Central memory CD8-positive, alpha-beta T cell (primary cell): ENCODE measurements around the gene GGCX.

ENCODE experiments used
- ATAC-seq: fragments of 150-1000 bp; cut with Tn5 transposase; replicated peaks from 2 replicates; pipeline ENCODE4 v1.10.0; 2022; ENCODE audit warnings: mild to moderate bottlenecking, moderate FRiP score, moderate number of reproducible peaks; ENCODE audit not compliant: poor library complexity, severe bottlenecking; ENCODE audit errors: extremely low read depth
- DNase-seq, 2 donors: peaks; one replicate each; pipeline ENCODE4 v3.0.0; 2021; ENCODE audit warnings: low spot score in 2 of 2
- H3K27ac Mint-ChIP-seq: one replicate; pipeline ENCODE4 v1.8.0; 2022; ENCODE audit warnings: low read depth, mild to moderate bottlenecking, moderate library complexity, mixed read lengths
- H3K27me3 Mint-ChIP-seq: one replicate; pipeline ENCODE4 v1.8.0; 2022; ENCODE audit warnings: mixed read lengths
- H3K36me3 Mint-ChIP-seq: one replicate; pipeline ENCODE4 v1.8.0; 2022; ENCODE audit warnings: mild to moderate bottlenecking, moderate library complexity, mixed read lengths; ENCODE audit not compliant: insufficient read depth
- H3K4me1 Mint-ChIP-seq: one replicate; pipeline ENCODE4 v1.8.0; 2022; ENCODE audit warnings: mixed read lengths
- H3K4me3 Mint-ChIP-seq: one replicate; pipeline ENCODE4 v1.8.0; 2022; ENCODE audit warnings: mild to moderate bottlenecking, moderate library complexity, mixed read lengths
- H3K9me3 Mint-ChIP-seq: one replicate; pipeline ENCODE4 v1.8.0; 2022; ENCODE audit warnings: mixed read lengths

The GGCX gene

GRCh38 chr2:85528355-85528754 lies 32.9 kb downstream of the GGCX start:
- Mint-ChIP-seq H3K9me3 (no peaks in the 10 kb centered on the region), H3K4me1 (no peaks in the 10 kb centered on the region), H3K4me3 (no peak overlapping the region), H3K36me3 (peaks cover 1% of the 10 kb centered on the region), H3K27me3 (peaks cover 34% of the 10 kb centered on the region), H3K27ac (no peak overlapping the region)
- DNase-seq, result no peak
- no peak for ATAC-seq

GRCh38 chr2:85527787-85528186 lies 33.5 kb downstream of the GGCX start:
- H3K4me1 Mint-ChIP-seq, result no peaks in the 10 kb centered on the region
- peaks cover 1% of the 10 kb centered on the region for H3K36me3 Mint-ChIP-seq
- no peaks in the 10 kb centered on the region for H3K9me3 Mint-ChIP-seq
- DNase-seq (no peak), ATAC-seq (no peak)
- peaks cover 34% of the 10 kb centered on the region for H3K27me3 Mint-ChIP-seq
- no peak overlapping the region for H3K4me3 Mint-ChIP-seq
- no peak overlapping the region for H3K27ac Mint-ChIP-seq

- H3K27me3 Mint-ChIP-seq, result peaks cover 34% of the 10 kb centered on the region
- H3K4me1 Mint-ChIP-seq, result no peaks in the 10 kb centered on the region
- DNase-seq (no peak), ATAC-seq (no peak)
- H3K9me3 Mint-ChIP-seq, result no peaks in the 10 kb centered on the region
- H3K36me3 Mint-ChIP-seq, result no peaks in the 10 kb centered on the region
- H3K4me3 Mint-ChIP-seq, result no peak overlapping the region
- no peak overlapping the region for H3K27ac Mint-ChIP-seq
Measured at GRCh38 chr2:85525567-85525966, 35.7 kb downstream of the GGCX start.

GRCh38 chr2:85525029-85525428 lies 36.3 kb downstream of the GGCX start:
- DNase-seq (no peak), ATAC-seq (no peak)
- no peaks in the 10 kb centered on the region for H3K4me1 Mint-ChIP-seq
- H3K27me3 Mint-ChIP-seq, result peaks cover 34% of the 10 kb centered on the region
- no peaks in the 10 kb centered on the region for H3K9me3 Mint-ChIP-seq
- no peak overlapping the region for H3K4me3 Mint-ChIP-seq
- H3K27ac Mint-ChIP-seq, result no peak overlapping the region
- H3K36me3 Mint-ChIP-seq, result no peaks in the 10 kb centered on the region

- peaks cover 33% of the 10 kb centered on the region for H3K27me3 Mint-ChIP-seq
- H3K4me3 Mint-ChIP-seq, result no peak overlapping the region
- no peaks in the 10 kb centered on the region for H3K4me1 Mint-ChIP-seq
- no peak for DNase-seq
- H3K9me3 Mint-ChIP-seq, result no peaks in the 10 kb centered on the region
- no peak for ATAC-seq
- no peak overlapping the region for H3K27ac Mint-ChIP-seq
- H3K36me3 Mint-ChIP-seq, result no peaks in the 10 kb centered on the region
Measured at GRCh38 chr2:85524336-85524908, 36.9 kb downstream of the GGCX start.

- no peaks in the 10 kb centered on the region for H3K4me1 Mint-ChIP-seq
- peaks cover 28% of the 10 kb centered on the region for H3K27me3 Mint-ChIP-seq
- H3K36me3 Mint-ChIP-seq, result no peaks in the 10 kb centered on the region
- H3K27ac Mint-ChIP-seq, result no peak overlapping the region
- H3K9me3 Mint-ChIP-seq, result no peaks in the 10 kb centered on the region
- no peak for ATAC-seq
- H3K4me3 Mint-ChIP-seq, result no peak overlapping the region
- no peak for DNase-seq
Measured at GRCh38 chr2:85523903-85524335, 37.4 kb downstream of the GGCX start.

- peaks cover 22% of the 10 kb centered on the region for H3K27me3 Mint-ChIP-seq
- DNase-seq (no peak), ATAC-seq (no peak)
- H3K4me3 Mint-ChIP-seq, result no peak overlapping the region
- no peak overlapping the region for H3K27ac Mint-ChIP-seq
- H3K9me3 Mint-ChIP-seq, result no peaks in the 10 kb centered on the region
- H3K36me3 Mint-ChIP-seq, result no peaks in the 10 kb centered on the region
- H3K4me1 Mint-ChIP-seq, result no peaks in the 10 kb centered on the region
Measured at GRCh38 chr2:85523062-85523902, 38.0 kb downstream of the GGCX start.

- ATAC-seq, result no peak
- no peaks in the 10 kb centered on the region for H3K9me3 Mint-ChIP-seq
- no peak overlapping the region for H3K27ac Mint-ChIP-seq
- H3K27me3 Mint-ChIP-seq, result peaks cover 11% of the 10 kb centered on the region
- no peak overlapping the region for H3K4me3 Mint-ChIP-seq
- DNase-seq, result no peak
- no peaks in the 10 kb centered on the region for H3K36me3 Mint-ChIP-seq
- H3K4me1 Mint-ChIP-seq, result no peaks in the 10 kb centered on the region
Measured at GRCh38 chr2:85522090-85522647, 39.1 kb downstream of the GGCX start.

- ATAC-seq (no peak), DNase-seq (no peak)
- Mint-ChIP-seq H3K27ac (no peak overlapping the region), H3K27me3 (no peaks in the 10 kb centered on the region), H3K4me3 (no peak overlapping the region), H3K9me3 (no peaks in the 10 kb centered on the region), H3K36me3 (no peaks in the 10 kb centered on the region), H3K4me1 (no peaks in the 10 kb centered on the region)
Measured at GRCh38 chr2:85516653-85517389, 44.5 kb downstream of the GGCX start.

GRCh38 chr2:85514323-85514722 lies 47.0 kb downstream of the GGCX start:
- Mint-ChIP-seq H3K27me3 (no peaks in the 10 kb centered on the region), H3K36me3 (no peaks in the 10 kb centered on the region), H3K9me3 (no peaks in the 10 kb centered on the region), H3K4me3 (no peak overlapping the region), H3K27ac (no peak overlapping the region), H3K4me1 (no peaks in the 10 kb centered on the region)
- DNase-seq, result no peak
- no peak for ATAC-seq

GRCh38 chr2:85511008-85511811 lies 50.1 kb downstream of the GGCX start:
- Mint-ChIP-seq H3K27ac (no peak overlapping the region), H3K4me3 (no peak overlapping the region), H3K36me3 (no peaks in the 10 kb centered on the region), H3K27me3 (no peaks in the 10 kb centered on the region), H3K4me1 (no peaks in the 10 kb centered on the region), H3K9me3 (no peaks in the 10 kb centered on the region)
- DNase-seq (no peak), ATAC-seq (no peak)

GRCh38 chr2:85506768-85507181 lies 54.5 kb downstream of the GGCX start:
- no peaks in the 10 kb centered on the region for H3K4me1 Mint-ChIP-seq
- H3K4me3 Mint-ChIP-seq, result no peak overlapping the region
- ATAC-seq (no peak), DNase-seq (no peak)
- no peaks in the 10 kb centered on the region for H3K9me3 Mint-ChIP-seq
- H3K27ac Mint-ChIP-seq, result no peak overlapping the region
- H3K36me3 Mint-ChIP-seq, result no peaks in the 10 kb centered on the region
- H3K27me3 Mint-ChIP-seq, result no peaks in the 10 kb centered on the region
